HepG2 (cell line): ENCODE measurements around the gene DIS3L2. TPM values are rescaled to one million over a fixed set of nuclear protein-coding genes. Genes with fewer than 3 reads are reported as not detected.

Source experiments
- ATAC-seq: fragments of 200-7000 bp; cut with Tn5 transposase; 3 replicates; pipeline ENCODE4 v1.9.1; 2020; ENCODE audit warnings: mild to moderate bottlenecking, moderate library complexity
- BruUV-seq: library from RNA; stranded (reverse); fragments of 400-500 nt; replicated peaks from 2 replicates; lab custom pipeline; 2021; lab: Mats Ljungman, UMichigan
- CTCF ChIA-PET: fragments of 300-600 bp; formaldehyde crosslinking; extraction: SDS; loops from one replicate; lab custom pipeline; 2021; ENCODE audit warnings: low total read pairs, inconsistent platforms, low intra/inter-chr PET ratio; lab: Yijun Ruan, JAX
- POLR2A ChIA-PET: fragments of 350-600 bp; sonication (Branson Sonifier 250); formaldehyde crosslinking; loops from one replicate; lab custom pipeline; 2020; ENCODE audit warnings: antibody characterized with exemption, inconsistent platforms; lab: Yijun Ruan, JAX
- DNase-seq: peaks from one replicate; pipeline ENCODE4 v3.0.0-alpha.2; 2015; ENCODE audit warnings: low spot score
- FAIRE-seq: peaks from 3 replicates; lab custom pipeline; 2011; peaks lifted over from hg19 to GRCh38; lab: Jason Lieb, UNC
- H2AFZ ChIP-seq: one replicate; pipeline ENCODE4 v1.6.1; 2011; ENCODE audit warnings: low read length, inconsistent platforms
- H3K27ac ChIP-seq: fragments of 300-600 bp; 3 replicates; pipeline ENCODE4 v1.8.0; 2011; ENCODE audit warnings: mixed run types, mild to moderate bottlenecking, mixed read lengths, low read length, inconsistent platforms; ENCODE audit not compliant: insufficient read depth; ENCODE audit errors: extremely low read length
- H3K27me3 ChIP-seq, 2 experiments: fragments of 200-600 bp in 1 of 2; 2 replicates in 1 of 2; 3 replicates in 1 of 2; pipeline versions ENCODE4 v1.6.0 to v1.8.0; 2011; ENCODE audit warnings: low read length in 2 of 2, mild to moderate bottlenecking in 2 of 2, moderate library complexity in 2 of 2, inconsistent platforms in 1 of 2; ENCODE audit not compliant: insufficient read depth in 2 of 2, control insufficient read depth in 1 of 2
- H3K36me3 ChIP-seq, 2 experiments: fragments of 200-600 bp in 1 of 2; replicated peaks in 1 of 2; 2 replicates in 1 of 2; 3 replicates in 1 of 2; pipeline versions ENCODE4 v1.5.1 to v1.8.0; 2011; ENCODE audit warnings: low read length in 2 of 2, inconsistent platforms in 1 of 2; ENCODE audit not compliant: insufficient read depth in 2 of 2, control insufficient read depth in 1 of 2
- H3K4me1 ChIP-seq: 2 replicates; pipeline ENCODE4 v1.5.1; 2012; ENCODE audit warnings: low read length, inconsistent platforms; ENCODE audit not compliant: insufficient read depth
- H3K4me2 ChIP-seq: 2 replicates; pipeline ENCODE4 v1.6.0; 2011; ENCODE audit warnings: low read depth, low read length, inconsistent platforms
- H3K4me3 ChIP-seq, 3 experiments: fragments of 200-600 bp in 1 of 3; sonication (generic), shearing (Covaris generic) in 1 of 3; replicated peaks in 1 of 3; 2 replicates each; pipeline ENCODE4 v1.5.1; 2011 to 2016; ENCODE audit warnings: low read length in 3 of 3, inconsistent platforms in 2 of 3, low read depth in 2 of 3, mild to moderate bottlenecking in 2 of 3, control low read depth in 1 of 3, mixed read lengths in 1 of 3; ENCODE audit not compliant: insufficient read depth in 1 of 3
- H3K79me2 ChIP-seq: one replicate; pipeline ENCODE4 v1.6.1; 2011; ENCODE audit warnings: low read length, inconsistent platforms; ENCODE audit not compliant: insufficient read depth
- H3K9ac ChIP-seq: 2 replicates; pipeline ENCODE4 v1.6.0; 2011; ENCODE audit warnings: mild to moderate bottlenecking, low read depth, low read length, inconsistent platforms; ENCODE audit not compliant: insufficient read depth
- H3K9me3 ChIP-seq: 2 replicates; pipeline ENCODE4 v1.5.1; 2012; ENCODE audit warnings: mild to moderate bottlenecking, low read length
- H4K20me1 ChIP-seq: 2 replicates; pipeline ENCODE4 v1.6.0; 2011; ENCODE audit warnings: inconsistent platforms, mild to moderate bottlenecking, low read length, moderate library complexity; ENCODE audit not compliant: insufficient read depth
- AHDC1 ChIP-seq: sonication (generic); formaldehyde crosslinking; IDR thresholded peaks from 2 replicates; pipeline ENCODE4 v1.5.1; 2020; ENCODE audit warnings: mild to moderate bottlenecking, missing genetic modification reagents, borderline replicate concordance
- ATRX ChIP-seq: sonication (generic); formaldehyde crosslinking; IDR thresholded peaks from 2 replicates; pipeline ENCODE4 v1.4.0; 2020; ENCODE audit warnings: missing genetic modification reagents, borderline replicate concordance
- CC2D1A ChIP-seq: sonication (generic); formaldehyde crosslinking; IDR thresholded peaks from 2 replicates; pipeline ENCODE4 v1.8.1; 2023; ENCODE audit warnings: mild to moderate bottlenecking, missing genetic modification reagents
- CREM ChIP-seq, 2 experiments: sonication (generic) in 1 of 2; formaldehyde crosslinking in 1 of 2; IDR thresholded peaks; 2 replicates each; pipeline versions ENCODE4 v1.4.0 to v1.6.1; 2016 to 2020; ENCODE audit warnings: antibody characterized with exemption in 1 of 2, mild to moderate bottlenecking in 1 of 2, missing genetic modification reagents in 1 of 2
- HMGXB3 ChIP-seq: sonication (generic); formaldehyde crosslinking; IDR thresholded peaks from 2 replicates; pipeline ENCODE4 v1.4.0; 2020; ENCODE audit warnings: missing genetic modification reagents, borderline replicate concordance
- LCORL ChIP-seq, 2 experiments: fragments of 450-650 bp in 1 of 2; sonication (generic) in 1 of 2; formaldehyde crosslinking in 1 of 2; IDR thresholded peaks; 2 replicates each; pipeline versions ENCODE4 v1.5.0 to v1.6.1; 2017 to 2020; ENCODE audit warnings: antibody characterized with exemption in 1 of 2, missing genetic modification reagents in 1 of 2
- MEF2D ChIP-seq: sonication (generic); formaldehyde crosslinking; IDR thresholded peaks from 2 replicates; pipeline ENCODE4 v1.5.1; 2020; ENCODE audit warnings: mild to moderate bottlenecking, missing genetic modification reagents
- PITX1 ChIP-seq: sonication (generic); formaldehyde crosslinking; IDR thresholded peaks from 2 replicates; pipeline ENCODE4 v1.5.1; 2020; ENCODE audit warnings: mild to moderate bottlenecking, missing genetic modification reagents
- SP5 ChIP-seq: IDR thresholded peaks from 2 replicates; pipeline ENCODE4 v1.6.1; 2016; ENCODE audit warnings: low read depth, borderline replicate concordance
- ZGPAT ChIP-seq: IDR thresholded peaks from 2 replicates; pipeline ENCODE4 v1.6.1; 2016; ENCODE audit warnings: mild to moderate bottlenecking
- ZNF207 ChIP-seq: fragments of 450-650 bp; IDR thresholded peaks from 2 replicates; pipeline ENCODE4 v1.6.1; 2016; ENCODE audit warnings: antibody characterized with exemption, borderline replicate concordance
- ZNF562 ChIP-seq: sonication (generic); formaldehyde crosslinking; IDR thresholded peaks from 2 replicates; pipeline ENCODE4 v1.8.0; 2022; ENCODE audit warnings: missing genetic modification reagents, borderline replicate concordance
- ZNF576 ChIP-seq: sonication (generic); formaldehyde crosslinking; IDR thresholded peaks from 2 replicates; pipeline ENCODE4 v1.4.0; 2020; ENCODE audit warnings: mild to moderate bottlenecking, missing genetic modification reagents
- WGBS: methylation state at CpG from one replicate; pipeline ENCODE4 v1.1.6; 2017; ENCODE audit warnings: low lambda C conversion rate; 5-methylcytosine and 5-hydroxymethylcytosine counted together
- in situ Hi-C: cut with HindIII; loops from 2 replicates; pipeline ENCODE4 v1.10.0; 2017; ENCODE audit warnings: low pct_unique_long_range_greater_than_20kb; ENCODE audit not compliant: extremely low pct_ligation_motif_present
- intact Hi-C: fragments of 100-400 bp; cut with micrococcal nuclease; formaldehyde crosslinking; loops from one replicate; pipeline ENCODE4 v1.10.0; 2022; ENCODE audit not compliant: unreplicated experiment
- polyA plus RNA-seq, 8 experiments: library from polyadenylated mRNA; depleted of rRNA in 3 of 8; stranded (reverse) in 7 of 8; unstranded in 1 of 8; fragments of >200 nt; fragmentation: Illumina TruSeq in 4 of 8; extraction: Trizol in 4 of 8; gene quantifications; 2 replicates each; pipeline versions ENCODE4 v1.2.1 to v1.2.3, GENCODE V29; 2011 to 2016; ENCODE audit warnings: low read depth in 4 of 8, missing spikeins in 1 of 8, mixed read lengths in 1 of 8; ENCODE audit not compliant: insufficient read depth in 1 of 8
- total RNA-seq, 5 experiments: library from RNA; depleted of rRNA; stranded (reverse); fragments of >200 nt; fragmentation: Illumina TruSeq; extraction: Trizol; gene quantifications; 2 replicates each; pipeline ENCODE4 v1.2.3, GENCODE V29; 2016; ENCODE audit warnings: low read depth in 1 of 5

The DIS3L2 gene
- total and polyA plus RNA-seq, 2 of the 13 experiments (the other 11 are each of a cell fraction or from before 2014, with no cell fraction given) = 7.0 to 23.9 TPM

- Histone ChIP-seq H3K36me3 (peaks cover 6 to 18% of the 10 kb centered on the region in 2 experiments; a peak in 4 of 5 replicates), H3K9me3 (no peaks in the 10 kb centered on the region), H3K4me1 (no peaks in the 10 kb centered on the region), H3K4me3 (no peak overlapping the region), H3K27ac (no peak overlapping the region), H4K20me1 (no peaks in the 10 kb centered on the region), H2AFZ (no peak overlapping the region), H3K4me2 (no peak overlapping the region), H3K9ac (no peak overlapping the region), H3K27me3 (no peaks in the 10 kb centered on the region), H3K79me2 (no peaks in the 10 kb centered on the region)
- no TSS peak for BruUV-seq
- in situ Hi-C loops (no loop called here), intact Hi-C loops (no loop called here)
- POLR2A ChIA-PET = no interaction called here
- FAIRE-seq (no peak), ATAC-seq (no peak), DNase-seq (no peak)
- 95% methylated on average over 5 of the region's 5 CpGs for WGBS
- CTCF ChIA-PET = no interaction called here
- no peak for TF ChIP-seq ZNF562 (CRISPR knock-in tag)
- no peak for TF ChIP-seq ZNF576 (CRISPR knock-in tag)
- TF ChIP-seq ATRX (CRISPR knock-in tag) = no peak
- TF ChIP-seq ZNF207 = no peak
- no peak for TF ChIP-seq SP5 (CRISPR knock-in tag)
- no peak for TF ChIP-seq MEF2D (CRISPR knock-in tag)
- TF ChIP-seq CREM (IDR thresholded peaks at IDR 0.05) = no peak
- no peak for TF ChIP-seq CREM (CRISPR knock-in tag; IDR thresholded peaks at IDR 0.05)
- no peak for TF ChIP-seq PITX1 (CRISPR knock-in tag)
- TF ChIP-seq CC2D1A = no peak
- TF ChIP-seq LCORL (IDR thresholded peaks at IDR 0.05) = no peak
- no peak for TF ChIP-seq LCORL (CRISPR knock-in tag; IDR thresholded peaks at IDR 0.05)
- no peak for TF ChIP-seq ZGPAT (CRISPR knock-in tag)
- TF ChIP-seq AHDC1 (CRISPR knock-in tag) = no peak
- TF ChIP-seq HMGXB3 (CRISPR knock-in tag) = no peak
These were observed 123.7 kb downstream of the DIS3L2 start for GRCh38 chr2:232085164-232085563.
